LNCaP clone FGC (cell line): ENCODE data around the gene FRAT2.

Experiments
- DNase-seq: peaks from one replicate; pipeline ENCODE4 v3.0.0-alpha.2; 2011; ENCODE audit warnings: low read depth
- H3K4me3 ChIP-seq: 2 replicates; pipeline ENCODE4 v1.5.1; 2011; ENCODE audit warnings: mild to moderate bottlenecking, low read depth, low read length, control low read depth
- TF ChIP-seq, protein P1 (sequence below): IDR thresholded peaks from 2 replicates; pipeline ENCODE4 v1.5.1; 2012; ENCODE audit warnings: mild to moderate bottlenecking; ENCODE audit not compliant: control insufficient read depth, insufficient read depth; ENCODE audit errors: extremely low read depth

Gene FRAT2

GRCh38 chr10:97302088-97302791 is 32.3 kb downstream of the FRAT2 start:
- H3K4me3 ChIP-seq: no peak overlapping the region
- TF ChIP-seq, protein P1, sequence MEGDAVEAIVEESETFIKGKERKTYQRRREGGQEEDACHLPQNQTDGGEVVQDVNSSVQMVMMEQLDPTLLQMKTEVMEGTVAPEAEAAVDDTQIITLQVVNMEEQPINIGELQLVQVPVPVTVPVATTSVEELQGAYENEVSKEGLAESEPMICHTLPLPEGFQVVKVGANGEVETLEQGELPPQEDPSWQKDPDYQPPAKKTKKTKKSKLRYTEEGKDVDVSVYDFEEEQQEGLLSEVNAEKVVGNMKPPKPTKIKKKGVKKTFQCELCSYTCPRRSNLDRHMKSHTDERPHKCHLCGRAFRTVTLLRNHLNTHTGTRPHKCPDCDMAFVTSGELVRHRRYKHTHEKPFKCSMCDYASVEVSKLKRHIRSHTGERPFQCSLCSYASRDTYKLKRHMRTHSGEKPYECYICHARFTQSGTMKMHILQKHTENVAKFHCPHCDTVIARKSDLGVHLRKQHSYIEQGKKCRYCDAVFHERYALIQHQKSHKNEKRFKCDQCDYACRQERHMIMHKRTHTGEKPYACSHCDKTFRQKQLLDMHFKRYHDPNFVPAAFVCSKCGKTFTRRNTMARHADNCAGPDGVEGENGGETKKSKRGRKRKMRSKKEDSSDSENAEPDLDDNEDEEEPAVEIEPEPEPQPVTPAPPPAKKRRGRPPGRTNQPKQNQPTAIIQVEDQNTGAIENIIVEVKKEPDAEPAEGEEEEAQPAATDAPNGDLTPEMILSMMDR: no peak
- DNase-seq: no peak

DNA sequence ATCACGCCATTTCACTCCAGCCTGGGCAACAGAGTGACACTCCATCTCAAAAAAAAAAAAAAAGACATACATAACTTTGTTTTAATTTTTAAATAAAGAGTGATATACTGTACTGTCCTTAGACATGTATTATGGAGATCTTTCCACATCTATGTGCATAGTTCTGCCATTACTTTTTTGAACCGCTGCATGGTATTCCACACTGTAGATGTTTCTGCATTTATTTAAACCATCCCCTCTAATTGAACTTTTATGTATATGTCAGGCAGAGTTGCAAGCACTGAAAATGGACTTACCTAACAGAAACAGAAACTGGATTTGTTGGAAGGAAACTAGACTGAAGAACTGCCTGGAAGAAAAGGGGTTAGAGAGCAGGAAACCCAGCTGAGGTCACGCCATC is 33.5 kb downstream of the FRAT2 start:
- H3K4me3 ChIP-seq: no peak overlapping the region
- TF ChIP-seq, protein P1: no peak
- no peak for DNase-seq

GRCh38 chr10:97298223-97298571 is 36.3 kb downstream of the FRAT2 start:
- no peak for DNase-seq
- TF ChIP-seq, protein P1: no peak
- H3K4me3 ChIP-seq: no peak overlapping the region

DNA sequence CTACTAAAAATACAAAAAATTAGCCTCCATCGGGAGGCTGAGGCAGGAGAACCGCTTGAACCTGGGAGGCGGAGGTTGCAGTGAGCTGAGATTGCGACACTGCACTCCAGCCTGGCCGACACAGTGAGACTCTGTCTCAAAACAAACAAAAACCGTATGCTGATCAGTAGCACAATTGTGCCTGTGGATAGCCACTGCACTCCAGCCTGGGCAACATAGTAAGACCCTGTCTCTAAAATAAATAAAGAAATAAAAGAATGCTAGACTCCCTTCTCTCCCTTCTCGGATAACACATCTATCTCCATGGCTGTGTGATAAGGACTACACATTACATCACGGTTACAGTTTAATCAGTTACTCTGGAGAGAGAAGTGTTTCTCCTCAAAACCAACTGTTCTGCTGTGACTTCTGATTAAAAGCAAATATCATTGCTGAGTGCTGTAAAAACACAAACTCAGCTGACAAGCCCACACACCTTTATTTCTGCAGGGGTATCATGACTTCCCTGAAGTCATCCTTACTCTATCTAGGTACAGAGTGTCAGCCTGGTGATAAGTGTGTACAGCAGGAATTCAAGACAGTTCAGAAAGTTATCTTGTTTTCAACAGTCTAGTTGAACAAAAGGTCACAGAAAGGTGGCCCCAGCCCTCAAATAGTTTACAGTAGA is 36.8 kb downstream of the FRAT2 start:
- TF ChIP-seq, protein P1: no peak

DNA sequence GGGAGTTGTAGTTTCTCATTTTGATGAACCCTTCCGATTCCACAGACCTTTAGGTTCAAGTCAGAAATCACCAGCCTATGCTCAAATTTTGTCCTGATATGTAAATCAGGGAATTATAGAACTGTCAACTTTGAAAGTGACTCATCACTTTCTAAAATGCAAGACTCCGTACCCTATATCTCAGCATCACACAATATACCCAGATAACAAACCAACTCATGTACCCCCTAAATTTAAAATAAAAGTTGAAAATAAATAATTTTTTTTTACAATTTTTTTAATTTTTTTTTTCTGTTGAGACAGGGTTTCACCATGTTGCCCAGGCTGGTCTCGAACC is 41.7 kb downstream of the FRAT2 start:
- no peak for DNase-seq
- no peak overlapping the region; the same call in 1 of the 2 replicates for H3K4me3 ChIP-seq
- TF ChIP-seq, protein P1: no peak

More for the DNA sequence above, 36.8 kb downstream of the FRAT2 start:
- no peak overlapping the region for H3K4me3 ChIP-seq
- no peak for DNase-seq

DNA sequence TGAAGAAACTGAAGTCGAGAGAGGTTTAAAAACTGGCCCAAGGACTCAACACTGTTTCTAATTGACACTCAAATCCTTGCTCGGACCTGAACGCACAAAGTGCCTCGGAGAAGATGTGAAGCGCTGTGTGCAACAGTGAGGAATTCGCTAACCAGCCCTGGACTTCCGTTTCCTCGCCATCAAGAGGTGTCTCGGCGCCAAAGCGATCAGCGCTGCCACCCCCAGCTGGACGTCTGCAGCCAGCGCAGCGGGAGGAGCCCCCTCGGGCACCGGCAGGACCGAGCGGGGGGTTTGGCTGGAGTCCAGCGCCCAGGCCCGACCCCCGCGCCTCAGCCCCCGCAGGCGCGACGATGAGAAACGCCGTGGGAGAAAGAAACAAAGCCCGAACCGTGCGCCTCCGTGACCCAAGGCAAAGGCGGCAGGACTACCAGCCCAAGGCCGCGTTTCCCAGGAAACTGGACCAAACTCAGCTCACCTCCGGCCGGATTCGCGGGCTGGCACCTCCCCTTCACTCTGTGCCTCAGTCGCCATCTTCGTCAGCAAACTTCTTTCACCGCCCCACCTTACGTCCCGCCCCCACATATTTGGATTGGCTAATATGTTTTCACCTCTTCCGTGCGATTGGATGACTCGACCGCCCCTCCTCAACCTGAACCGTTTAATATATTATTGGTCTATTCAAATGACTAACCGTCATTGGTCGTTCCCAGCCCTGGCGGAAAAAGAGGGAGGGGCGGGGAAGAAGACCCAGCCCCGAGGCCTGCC is 42.2 kb downstream of the FRAT2 start, which contains the start of gene ARHGAP19:
ARHGAP19 (minus strand) TSS at position 541 of the 765 bp plus-strand sequence; CDS start at position 531, 10 bp downstream.
- DNase-seq: peak; percentile 98
- peak within 1 kb of the TSS; percentile 83 for H3K4me3 ChIP-seq
- TF ChIP-seq, protein P1: 0 out of 2 replicates have a peak, but pooled peaks have one; percentile 17
